ENCODE results near the gene HSPE1.
A peak's percentile ranks its signal among the peaks of the same experiment; 100 is the strongest.
"Not testable (repeated sequence)": the region's sequence is repeated elsewhere in the genome, so short reads cannot be mapped to it uniquely, and the experiment has no call there.

The HSPE1 gene

DNA sequence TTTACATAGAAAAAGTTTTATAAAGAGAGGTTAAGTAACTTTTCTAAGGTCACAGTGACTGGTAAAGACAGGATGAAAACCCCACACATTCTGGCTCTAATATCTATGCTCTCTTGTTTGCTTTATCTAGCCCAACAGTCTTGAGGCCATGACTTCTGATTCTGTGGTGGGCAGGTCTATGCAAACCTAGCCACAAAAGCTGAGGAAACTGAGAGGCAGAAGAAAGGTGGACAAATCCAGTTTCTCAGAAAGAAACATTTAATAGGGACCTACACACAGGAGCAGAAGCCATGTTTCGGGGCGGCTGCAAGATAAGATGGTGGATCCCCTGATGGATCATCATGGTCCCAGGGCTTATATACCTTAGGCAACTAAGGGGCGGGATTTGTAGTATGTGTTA, 22.4 kb upstream of the HSPE1 start:
- no peak for ATAC-seq (replicated peaks; ENCODE audit: extremely low read depth, poor library complexity, severe bottlenecking)
- H3K27ac Mint-ChIP-seq (ENCODE audit: low read depth), result no peak overlapping the region

GRCh38 chr2:197480165-197481036, 19.8 kb upstream of the HSPE1 start:
- peaks cover 27% of the 10 kb centered on the region for H3K36me3 Mint-ChIP-seq (ENCODE audit: insufficient read depth)
- H3K4me3 Mint-ChIP-seq, result no peak overlapping the region
- H3K27me3 Mint-ChIP-seq, result no peaks in the 10 kb centered on the region
- no peak for DNase-seq (ENCODE audit: low spot score in 2 of 2)
- no peak for ATAC-seq (replicated peaks; ENCODE audit: extremely low read depth, poor library complexity, severe bottlenecking)
- H3K27ac Mint-ChIP-seq (ENCODE audit: low read depth), result no peak overlapping the region
- H3K9me3 Mint-ChIP-seq, result no peaks in the 10 kb centered on the region
- H3K4me1 Mint-ChIP-seq, result peaks cover 6% of the 10 kb centered on the region

More for the DNA sequence above, 22.4 kb upstream of the HSPE1 start:
- H3K4me1 Mint-ChIP-seq, result peaks cover 6% of the 10 kb centered on the region
- H3K27me3 Mint-ChIP-seq, result no peaks in the 10 kb centered on the region
- no peak for DNase-seq (ENCODE audit: low spot score in 2 of 2)
- peaks cover 45% of the 10 kb centered on the region for H3K36me3 Mint-ChIP-seq (ENCODE audit: insufficient read depth)
- no peak overlapping the region for H3K4me3 Mint-ChIP-seq
- H3K9me3 Mint-ChIP-seq, result no peaks in the 10 kb centered on the region

- not testable (repeated sequence) for DNase-seq (ENCODE audit: low spot score in 2 of 2); H3K9me3 Mint-ChIP-seq; H3K4me3 Mint-ChIP-seq; H3K4me1 Mint-ChIP-seq; ATAC-seq (replicated peaks; ENCODE audit: extremely low read depth, poor library complexity, severe bottlenecking); H3K27me3 Mint-ChIP-seq; H3K27ac Mint-ChIP-seq (ENCODE audit: low read depth)
- peaks cover 31% of the 10 kb centered on the region for H3K36me3 Mint-ChIP-seq (ENCODE audit: insufficient read depth)
Measured at GRCh38 chr2:197484248-197484647, 15.9 kb upstream of the HSPE1 start.

DNA sequence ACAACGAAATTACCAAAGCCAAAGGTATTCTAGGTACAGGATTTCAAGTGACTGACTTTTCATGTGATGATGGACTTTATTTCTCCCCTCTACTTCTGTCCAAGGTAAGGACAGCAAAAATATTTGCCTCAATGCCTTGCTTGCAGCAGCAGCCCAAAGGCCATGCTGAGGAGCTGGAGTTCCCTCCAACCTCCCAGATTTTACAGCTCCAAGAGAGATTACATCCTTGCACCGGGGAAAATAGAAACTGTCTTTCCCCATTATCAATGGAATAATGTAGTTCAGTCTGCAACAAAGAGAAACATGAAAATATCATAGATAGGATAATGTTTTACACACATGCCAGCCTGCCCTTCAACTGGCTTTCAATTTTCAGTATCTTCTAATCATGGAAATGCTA, 14.0 kb upstream of the HSPE1 start:
- Mint-ChIP-seq H3K4me1 (no peaks in the 10 kb centered on the region), H3K27me3 (no peaks in the 10 kb centered on the region), H3K27ac (ENCODE audit: low read depth) (no peak overlapping the region), H3K9me3 (no peaks in the 10 kb centered on the region), H3K4me3 (no peak overlapping the region), H3K36me3 (ENCODE audit: insufficient read depth) (peaks cover 45% of the 10 kb centered on the region)
- no peak for DNase-seq (ENCODE audit: low spot score in 2 of 2)
- ATAC-seq (replicated peaks; ENCODE audit: extremely low read depth, poor library complexity, severe bottlenecking), result no peak

GRCh38 chr2:197487385-197487784, 12.8 kb upstream of the HSPE1 start:
- Mint-ChIP-seq H3K4me3 (no peak overlapping the region), H3K27ac (ENCODE audit: low read depth) (no peak overlapping the region), H3K36me3 (ENCODE audit: insufficient read depth) (peaks cover 52% of the 10 kb centered on the region), H3K9me3 (no peaks in the 10 kb centered on the region), H3K4me1 (no peaks in the 10 kb centered on the region), H3K27me3 (no peaks in the 10 kb centered on the region)
- DNase-seq (ENCODE audit: low spot score in 2 of 2) (no peak), ATAC-seq (replicated peaks; ENCODE audit: extremely low read depth, poor library complexity, severe bottlenecking) (no peak)

DNA sequence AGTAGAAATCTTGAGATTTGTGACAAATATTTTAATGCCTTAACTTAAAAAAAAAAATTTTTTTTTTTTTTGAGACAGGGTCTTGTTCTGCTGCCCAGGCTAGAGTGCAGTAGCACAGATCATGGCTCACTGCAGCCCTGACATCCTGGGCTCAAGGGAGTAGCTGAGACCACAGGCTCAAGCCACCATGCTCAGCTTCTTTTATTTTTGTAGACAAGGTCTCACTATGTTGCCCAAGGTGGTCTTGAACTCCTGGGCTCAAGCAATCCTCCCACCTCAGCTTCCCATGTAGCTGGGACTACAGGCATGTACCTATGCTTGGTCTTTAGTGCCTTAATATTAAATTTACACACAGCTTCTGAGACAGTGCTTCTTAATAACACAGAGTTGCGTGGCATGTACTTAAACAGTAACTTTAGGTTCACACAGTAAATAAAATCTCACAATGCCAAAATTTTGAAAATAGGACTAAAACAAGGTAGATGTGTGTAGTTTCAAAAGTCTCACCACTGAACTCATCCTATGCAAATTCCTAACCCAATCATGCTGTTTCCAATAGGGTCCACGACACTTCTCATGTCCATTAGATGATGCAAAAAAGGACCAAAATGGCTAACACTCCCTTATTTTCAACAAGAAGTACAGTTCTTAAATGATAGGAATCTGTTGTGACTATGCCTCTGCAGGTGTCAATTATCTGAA, 4.6 kb upstream of the HSPE1 start:
- ATAC-seq (replicated peaks; ENCODE audit: extremely low read depth, poor library complexity, severe bottlenecking) (no peak), DNase-seq (ENCODE audit: low spot score in 2 of 2) (no peak)
- H3K27me3 Mint-ChIP-seq, result no peaks in the 10 kb centered on the region
- peaks cover 26% of the 10 kb centered on the region for H3K4me1 Mint-ChIP-seq
- peaks cover 73% of the 10 kb centered on the region for H3K36me3 Mint-ChIP-seq (ENCODE audit: insufficient read depth)
- H3K4me3 Mint-ChIP-seq, result no peak overlapping the region
- H3K27ac Mint-ChIP-seq (ENCODE audit: low read depth), result peak overlapping the region; percentile 53
- H3K9me3 Mint-ChIP-seq, result no peaks in the 10 kb centered on the region

DNA sequence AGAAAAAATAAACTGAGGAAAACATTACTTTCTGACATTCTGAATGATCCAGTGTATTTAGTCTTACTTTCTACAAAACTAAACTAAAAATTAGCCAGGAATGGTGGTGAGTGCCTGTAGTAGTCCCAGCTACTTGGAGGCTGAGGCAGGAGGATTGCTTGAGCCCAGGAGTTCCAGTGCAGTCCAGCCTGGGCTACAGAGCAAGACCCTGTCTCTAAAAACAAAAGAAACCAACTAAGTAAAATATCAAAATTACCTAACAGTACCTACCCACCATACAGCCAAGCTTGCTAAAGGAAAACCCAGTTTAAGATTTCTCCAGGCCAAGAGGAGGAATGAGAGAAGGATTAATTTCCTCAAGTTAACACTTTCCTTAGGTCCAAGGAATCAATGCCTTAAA, 3.5 kb upstream of the HSPE1 start:
- DNase-seq (ENCODE audit: low spot score in 2 of 2), result no peak
- Mint-ChIP-seq H3K27ac (ENCODE audit: low read depth) (no peak overlapping the region), H3K9me3 (no peaks in the 10 kb centered on the region), H3K4me1 (peaks cover 36% of the 10 kb centered on the region), H3K27me3 (no peaks in the 10 kb centered on the region), H3K4me3 (peak overlapping the region; percentile 4), H3K36me3 (ENCODE audit: insufficient read depth) (peaks cover 74% of the 10 kb centered on the region)
- ATAC-seq (replicated peaks; ENCODE audit: extremely low read depth, poor library complexity, severe bottlenecking), result no peak

DNA sequence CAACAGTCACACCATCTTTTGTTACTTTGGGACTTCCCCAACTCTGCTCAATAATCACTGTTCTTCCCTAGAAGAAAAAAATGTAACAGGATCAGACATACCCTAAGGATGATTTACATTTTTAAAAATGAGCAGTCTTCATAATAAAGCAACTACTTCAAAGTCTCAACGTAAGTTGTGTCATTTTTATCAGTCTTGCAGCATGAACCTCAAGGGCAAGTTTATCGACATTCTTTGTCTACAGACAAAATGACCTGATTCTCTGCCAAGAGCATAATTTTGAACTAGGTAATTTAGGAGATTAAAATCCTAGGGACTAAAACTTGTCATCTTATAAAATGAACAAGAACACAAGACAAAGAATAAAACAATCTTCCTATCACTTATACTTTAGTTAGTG, 2.9 kb upstream of the HSPE1 start:
- Mint-ChIP-seq H3K36me3 (ENCODE audit: insufficient read depth) (peaks cover 74% of the 10 kb centered on the region), H3K4me3 (peak overlapping the region; percentile 84), H3K4me1 (peaks cover 43% of the 10 kb centered on the region), H3K27me3 (no peaks in the 10 kb centered on the region), H3K27ac (ENCODE audit: low read depth) (peak overlapping the region; percentile 93), H3K9me3 (no peaks in the 10 kb centered on the region)
- DNase-seq (ENCODE audit: low spot score in 2 of 2), result no peak
- ATAC-seq (replicated peaks; ENCODE audit: extremely low read depth, poor library complexity, severe bottlenecking), result no peak

DNA sequence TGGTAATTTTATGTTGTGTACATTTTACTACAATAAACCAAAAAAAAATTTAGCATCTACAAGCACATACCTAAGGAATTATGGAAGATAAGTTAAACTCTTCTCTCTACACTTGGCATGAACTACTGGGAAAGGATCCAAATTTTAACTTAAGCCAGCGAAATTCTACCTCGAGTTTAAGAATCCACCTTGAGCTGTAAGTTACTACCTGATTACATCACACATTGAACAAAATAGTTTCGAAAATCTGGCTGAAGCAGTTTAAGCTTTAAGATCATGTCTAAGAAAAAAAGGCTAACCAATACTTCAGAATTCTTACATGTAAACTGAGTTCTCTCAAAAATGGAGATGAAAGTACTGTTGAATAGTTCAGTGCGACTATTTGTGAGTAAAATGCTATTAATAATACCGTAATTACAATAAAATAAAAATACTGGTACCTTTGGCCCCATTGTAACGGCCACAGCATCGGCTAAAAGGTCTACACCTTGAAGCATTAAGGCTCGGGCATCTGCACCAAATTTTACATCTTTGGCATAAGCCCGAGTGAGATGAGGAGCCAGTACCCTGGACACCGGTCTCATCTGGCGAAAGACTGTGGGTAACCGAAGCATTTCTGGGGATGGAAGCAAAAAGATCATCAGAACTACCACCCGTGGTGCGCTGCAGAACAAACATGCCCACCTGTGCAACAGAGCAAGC, 1.8 kb upstream of the HSPE1 start:
- Mint-ChIP-seq H3K27me3 (no peaks in the 10 kb centered on the region), H3K4me1 (peaks cover 45% of the 10 kb centered on the region), H3K9me3 (no peaks in the 10 kb centered on the region), H3K27ac (ENCODE audit: low read depth) (peak overlapping the region; percentile 93), H3K4me3 (peak overlapping the region; percentile 84), H3K36me3 (ENCODE audit: insufficient read depth) (peaks cover 67% of the 10 kb centered on the region)
- ATAC-seq (replicated peaks; ENCODE audit: extremely low read depth, poor library complexity, severe bottlenecking) (no peak), DNase-seq (ENCODE audit: low spot score in 2 of 2) (no peak)

- peak overlapping the region; percentile 84 for H3K4me3 Mint-ChIP-seq
- H3K27ac Mint-ChIP-seq (ENCODE audit: low read depth), result peak overlapping the region; percentile 93
- DNase-seq (ENCODE audit: low spot score in 2 of 2), result peak; percentile 16 to 32
- no peaks in the 10 kb centered on the region for H3K9me3 Mint-ChIP-seq
- H3K27me3 Mint-ChIP-seq, result no peaks in the 10 kb centered on the region
- H3K36me3 Mint-ChIP-seq (ENCODE audit: insufficient read depth), result peaks cover 64% of the 10 kb centered on the region
- H3K4me1 Mint-ChIP-seq, result peaks cover 45% of the 10 kb centered on the region
- ATAC-seq (replicated peaks; ENCODE audit: extremely low read depth, poor library complexity, severe bottlenecking), result no peak
Measured at GRCh38 chr2:197498937-197499593, 1.1 kb upstream of the HSPE1 start.

DNA sequence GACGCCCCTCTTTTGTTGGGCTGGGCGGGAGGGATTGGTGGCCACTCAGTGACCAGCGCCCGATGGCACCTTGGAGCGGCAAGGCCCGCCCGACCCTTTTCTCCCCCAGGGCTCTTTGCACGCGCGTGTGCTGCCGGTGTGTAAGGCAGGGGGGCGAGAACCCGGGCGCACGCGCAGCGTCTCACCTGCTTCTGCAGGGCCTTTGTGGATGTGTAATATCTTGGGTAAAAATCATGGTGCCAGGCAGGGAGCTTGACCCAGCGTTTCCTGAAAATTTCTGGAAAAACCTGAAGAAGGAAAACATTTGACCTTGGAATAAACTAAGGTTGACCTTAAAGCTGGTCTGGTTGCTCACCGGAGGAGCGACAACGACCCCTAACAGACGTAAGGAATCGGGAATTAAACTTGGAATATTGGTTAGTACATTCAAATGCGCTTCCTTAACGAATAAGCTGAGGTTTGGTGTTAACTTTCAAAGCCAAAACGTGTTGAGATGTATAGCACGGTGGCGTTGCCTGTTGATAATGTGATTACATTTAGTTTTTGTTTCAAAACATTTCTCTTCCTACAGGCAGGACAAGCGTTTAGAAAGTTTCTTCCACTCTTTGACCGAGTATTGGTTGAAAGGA, 438 bp downstream of the HSPE1 start:
- Mint-ChIP-seq H3K36me3 (ENCODE audit: insufficient read depth) (peaks cover 60% of the 10 kb centered on the region), H3K27me3 (no peaks in the 10 kb centered on the region), H3K4me1 (peaks cover 45% of the 10 kb centered on the region), H3K27ac (ENCODE audit: low read depth) (peak overlapping the region; percentile 93), H3K9me3 (no peaks in the 10 kb centered on the region), H3K4me3 (peak overlapping the region; percentile 84)
- peak; percentile 4 for ATAC-seq (replicated peaks; ENCODE audit: extremely low read depth, poor library complexity, severe bottlenecking)
- DNase-seq (ENCODE audit: low spot score in 2 of 2), result no peak

DNA sequence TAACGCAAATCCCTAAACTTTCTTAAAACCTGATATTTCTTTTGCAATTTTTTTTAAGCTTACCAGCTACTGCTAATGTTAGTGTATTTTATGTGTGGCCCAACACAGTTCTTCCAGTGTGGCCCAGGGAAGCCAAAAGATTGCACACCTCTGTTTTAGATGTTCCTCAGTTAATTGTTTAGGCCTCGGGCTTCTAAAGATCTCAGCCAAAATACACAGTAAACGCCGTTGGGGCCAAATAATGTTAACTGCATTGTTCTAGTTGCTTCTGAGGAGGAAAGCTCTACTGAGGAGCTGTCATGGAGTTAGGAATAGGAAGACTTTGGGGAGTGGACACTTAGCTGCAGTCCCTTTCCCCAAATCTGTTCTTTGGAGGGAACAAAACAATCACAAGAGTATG, 2.0 kb downstream of the HSPE1 start:
- ATAC-seq (replicated peaks; ENCODE audit: extremely low read depth, poor library complexity, severe bottlenecking), result no peak
- Mint-ChIP-seq H3K4me1 (peaks cover 32% of the 10 kb centered on the region), H3K27me3 (no peaks in the 10 kb centered on the region), H3K4me3 (peak overlapping the region; percentile 84), H3K36me3 (ENCODE audit: insufficient read depth) (peaks cover 47% of the 10 kb centered on the region), H3K9me3 (no peaks in the 10 kb centered on the region), H3K27ac (ENCODE audit: low read depth) (peak overlapping the region; percentile 93)
- DNase-seq (ENCODE audit: low spot score in 2 of 2), result no peak

Measured in central memory CD8-positive, alpha-beta T cell (primary cell).